A549 (cell line): ENCODE results near the gene RYR3. TPM values are rescaled to one million over a fixed set of nuclear protein-coding genes. Genes with fewer than 3 reads are reported as not detected.

Source experiments
- ATAC-seq, 2 experiments: fragments of 200-7000 bp in 1 of 2; fragments of >200 bp in 1 of 2; cut with Nextera tagmentation in 1 of 2; cut with Tn5 transposase in 1 of 2; 3 replicates each; pipeline versions ENCODE4 v1.8.0 to v1.9.1; 2018 to 2020; ENCODE audit warnings: mild to moderate bottlenecking in 1 of 2, moderate library complexity in 1 of 2
- CTCF ChIA-PET: fragments of 300-600 bp; sonication (Branson Sonifier 250); formaldehyde crosslinking; extraction: SDS; loops from one replicate; lab custom pipeline; 2021; ENCODE audit warnings: antibody characterized with exemption, inconsistent platforms; lab: Yijun Ruan, JAX
- POLR2A ChIA-PET: fragments of 350-600 bp; formaldehyde crosslinking; extraction: SDS; loops from one replicate; lab custom pipeline; 2021; ENCODE audit warnings: antibody characterized with exemption, inconsistent platforms; lab: Yijun Ruan, JAX
- DNase-seq, 2 experiments: peaks; one replicate each; pipeline versions ENCODE4 v3.0.0 to v3.0.0-alpha.2; 2011 to 2016; ENCODE audit warnings: low read depth in 1 of 2, low spot score in 1 of 2
- FAIRE-seq: peaks from 2 replicates; lab custom pipeline; 2011; peaks lifted over from hg19 to GRCh38; lab: Jason Lieb, UNC
- H3K27ac ChIP-seq, 2 experiments: fragments of >200 bp; sonication (Bioruptor Twin); formaldehyde crosslinking; 3 replicates each; pipeline ENCODE4 v1.5.1; 2016 to 2017
- H3K4me1 ChIP-seq: fragments of >200 bp; sonication (Bioruptor Twin); formaldehyde crosslinking; 3 replicates; pipeline ENCODE4 v1.6.1; 2016
- H3K4me2 ChIP-seq: fragments of >200 bp; sonication (Bioruptor Twin); formaldehyde crosslinking; 3 replicates; pipeline ENCODE4 v1.6.1; 2016
- H3K4me3 ChIP-seq: fragments of >200 bp; sonication (Bioruptor Twin); formaldehyde crosslinking; 3 replicates; pipeline ENCODE4 v1.5.1; 2016
- H3K9me3 ChIP-seq: fragments of >200 bp; sonication (Bioruptor Twin); formaldehyde crosslinking; 3 replicates; pipeline ENCODE4 v1.6.1; 2016
- CBX2 ChIP-seq: fragments of 200-600 bp; sonication (generic); IDR thresholded peaks from 2 replicates; pipeline ENCODE4 v1.6.1; 2016; ENCODE audit warnings: low read depth, mild to moderate bottlenecking, borderline replicate concordance
- CTCF ChIP-seq: fragments of >200 bp; sonication (Bioruptor Twin); formaldehyde crosslinking; IDR thresholded peaks from 3 replicates; pipeline ENCODE4 v1.5.1; 2016
- EHMT2 ChIP-seq: fragments of 200-600 bp; sonication (generic); IDR thresholded peaks from 2 replicates; pipeline ENCODE4 v1.6.1; 2016; ENCODE audit warnings: antibody characterized with exemption, low read depth, mild to moderate bottlenecking, moderate library complexity
- FOSB ChIP-seq: fragments of 250-450 bp; sonication (Bioruptor Pico); IDR thresholded peaks from 2 replicates; pipeline ENCODE4 v1.5.0; 2020; ENCODE audit warnings: mild to moderate bottlenecking, moderate library complexity
- FOSL2 ChIP-seq, 2 experiments: fragments of 450-650 bp in 1 of 2; fragments of >200 bp in 1 of 2; sonication (Bioruptor Twin) in 1 of 2; formaldehyde crosslinking; IDR thresholded peaks; 2 replicates each; pipeline versions ENCODE4 v1.5.0 to v1.6.1; 2016 to 2020; ENCODE audit warnings: mild to moderate bottlenecking in 1 of 2, moderate library complexity in 1 of 2
- FOXS1 ChIP-seq: fragments of 250-450 bp; sonication (Bioruptor Pico); IDR thresholded peaks from 2 replicates; pipeline ENCODE4 v1.5.0; 2020; ENCODE audit warnings: mild to moderate bottlenecking, moderate library complexity
- HMGXB4 ChIP-seq: fragments of 250-450 bp; sonication (Bioruptor Pico); IDR thresholded peaks from 2 replicates; pipeline ENCODE4 v1.5.0; 2021; ENCODE audit warnings: mild to moderate bottlenecking, moderate library complexity, borderline replicate concordance
- MAX ChIP-seq: IDR thresholded peaks from 2 replicates; pipeline ENCODE4 v1.6.1; 2012
- NFE2L2 ChIP-seq: fragments of 150-350 bp; conservative IDR thresholded peaks from 2 replicates; pipeline ENCODE4 v1.6.1; 2014; ENCODE audit warnings: low read length
- NR3C1 ChIP-seq: fragments of >200 bp; sonication (Bioruptor Twin); formaldehyde crosslinking; IDR thresholded peaks from 3 replicates; pipeline ENCODE4 v1.6.1; 2017
- RAD21 ChIP-seq, 2 experiments: fragments of >200 bp in 1 of 2; sonication (Bioruptor Twin) in 1 of 2; formaldehyde crosslinking in 1 of 2; IDR thresholded peaks in 1 of 2; conservative IDR thresholded peaks in 1 of 2; 2 replicates in 1 of 2; 3 replicates in 1 of 2; pipeline ENCODE4 v1.6.1; 2012 to 2018; ENCODE audit warnings: inconsistent platforms in 1 of 2
- RCOR1 ChIP-seq: fragments of 150-350 bp; IDR thresholded peaks from 2 replicates; pipeline ENCODE4 v1.6.1; 2014; ENCODE audit warnings: antibody characterized with exemption, low read length, low read depth
- REST ChIP-seq: fragments of 200-600 bp; sonication (generic); IDR thresholded peaks from 2 replicates; pipeline ENCODE4 v1.6.1; 2016; ENCODE audit warnings: antibody characterized with exemption, mild to moderate bottlenecking, moderate library complexity
- SREBF2 ChIP-seq: fragments of 450-650 bp; IDR thresholded peaks from 2 replicates; pipeline ENCODE4 v1.6.1; 2014; ENCODE audit warnings: mild to moderate bottlenecking, moderate library complexity
- TFCP2L1 ChIP-seq: fragments of 250-450 bp; sonication (Bioruptor Pico); IDR thresholded peaks from 2 replicates; pipeline ENCODE4 v1.5.0; 2021; ENCODE audit warnings: mild to moderate bottlenecking
- ZFP36 ChIP-seq: fragments of 450-650 bp; IDR thresholded peaks from 2 replicates; pipeline ENCODE4 v1.6.1; 2014; ENCODE audit warnings: borderline replicate concordance; ENCODE audit not compliant: partially characterized antibody
- ZSCAN20 ChIP-seq: fragments of 250-450 bp; sonication (Bioruptor Pico); IDR thresholded peaks from 2 replicates; pipeline ENCODE4 v1.8.0; 2022; ENCODE audit warnings: mild to moderate bottlenecking, moderate library complexity
- WGBS: methylation state at CpG from one replicate; pipeline ENCODE4 v1.1.6; 2017; ENCODE audit errors: missing lambda C conversion rate; 5-methylcytosine and 5-hydroxymethylcytosine counted together
- polyA plus RNA-seq, 4 experiments: library from polyadenylated mRNA; depleted of rRNA in 3 of 4; stranded (reverse); fragments of >200 nt; fragmentation: RNase III in 1 of 4; extraction: RNeasy Plus Mini Kit Qiagen cat#74134 plus additional on column Dnase treatment in 1 of 4; gene quantifications; 2 replicates in 3 of 4; 3 replicates in 1 of 4; pipeline ENCODE4 v1.2.3, GENCODE V29; 2011 to 2017

RYR3 gene
- polyA plus RNA-seq, 2 of the 4 experiments (the other 2 are of a cell fraction): 0.03 TPM; not detected in 1

GRCh38 chr15:33298631-33299030, 12.1 kb upstream of the RYR3 start:
- 56% methylated on average over 4 of the region's 4 CpGs for WGBS
- Histone ChIP-seq H3K4me3 (no peak overlapping the region), H3K4me1 (no peaks in the 10 kb centered on the region), H3K4me2 (no peak overlapping the region), H3K27ac (no peak overlapping the region), H3K9me3 (peaks cover 9% of the 10 kb centered on the region; the same call in 1 of the 3 replicates)
- no peak for ATAC-seq
- DNase-seq: no peak
- ChIA-PET POLR2A (no interaction called here), CTCF (interaction anchor here (0.7 to 9.9 kb wide), 7 partner anchors 14 to 431 kb away, joined by 3 to 159 read pairs (median 6); no protein-coding TSS in a partner anchor)
- TF ChIP-seq SREBF2 (no peak), HMGXB4 (CRISPR knock-in tag) (no peak), REST (no peak)
- FAIRE-seq: no peak

- ChIA-PET POLR2A (no interaction called here), CTCF (interaction anchor here (2.2 to 3.5 kb wide), 2 partner anchors 12 to 395 kb away, joined by 10 to 15 read pairs; no protein-coding TSS in a partner anchor)
- FAIRE-seq: no peak
Observed at GRCh38 chr15:33304924-33305323, 5.8 kb upstream of the RYR3 start.

GRCh38 chr15:33309602-33310276, 1.0 kb upstream of the RYR3 start:
- CTCF ChIA-PET: interaction anchor here (0.8 to 3.2 kb wide), 5 partner anchors 9 to 429 kb away, joined by 3 to 17 read pairs (median 4); no protein-coding TSS in a partner anchor
- H3K4me1 ChIP-seq: no peaks in the 10 kb centered on the region; the same call in 2 of the 3 replicates
- no peak overlapping the region for H3K4me3 ChIP-seq
- no peak for TF ChIP-seq ZSCAN20 (CRISPR knock-in tag)
- TF ChIP-seq CBX2: no peak
- TF ChIP-seq ZFP36: no peak
- TF ChIP-seq RAD21 (conservative IDR thresholded peaks at IDR 0.05 in 1 of 2, IDR thresholded peaks at IDR 0.05 in 1 of 2): peak in 1 of 2 experiments; percentile 44; a peak in 2 of 5 replicates
- no peak for TF ChIP-seq EHMT2
- no peak for TF ChIP-seq FOSL2 (IDR thresholded peaks at IDR 0.05)
- TF ChIP-seq FOSL2 (CRISPR knock-in tag; IDR thresholded peaks at IDR 0.05): no peak
- no peak for TF ChIP-seq FOSB (CRISPR knock-in tag)
- no peak for TF ChIP-seq TFCP2L1
- no peak for TF ChIP-seq NR3C1
- peak; percentile 14; the same call in 1 of the 3 replicates for TF ChIP-seq CTCF
- no peaks in the 10 kb centered on the region for H3K9me3 ChIP-seq
- POLR2A ChIA-PET: no interaction called here
- H3K4me2 ChIP-seq: no peak overlapping the region; the same call in 2 of the 3 replicates
- no peak overlapping the region for H3K27ac ChIP-seq
- WGBS: 15% methylated on average over 7 of the region's 7 CpGs
- DNase-seq: peak in 1 of 2 experiments; percentile 46
- ATAC-seq: peak in 1 of 2 experiments; percentile 67; a peak in 3 of 6 replicates
- FAIRE-seq: no peak

More at GRCh38 chr15:33304924-33305323, 5.8 kb upstream of the RYR3 start:
- no peak overlapping the region for H3K4me2 ChIP-seq
- ATAC-seq (no peak), DNase-seq (no peak)
- TF ChIP-seq EHMT2: no peak
- TF ChIP-seq NFE2L2: no peak
- TF ChIP-seq FOSB (CRISPR knock-in tag): no peak
- no peak for TF ChIP-seq MAX
- no peak for TF ChIP-seq RCOR1
- no peak for TF ChIP-seq FOXS1 (CRISPR knock-in tag)
- no peak for TF ChIP-seq SREBF2
- H3K9me3 ChIP-seq: peaks cover 10% of the 10 kb centered on the region; the same call in 1 of the 3 replicates
- H3K4me1 ChIP-seq: no peaks in the 10 kb centered on the region
- no peak overlapping the region for H3K4me3 ChIP-seq
- WGBS: 32% methylated on average over 5 of the region's 5 CpGs
- no peak overlapping the region for H3K27ac ChIP-seq
